HG02884 (cell line): ENCODE results near the gene TRIM65.
A peak's percentile ranks its signal among the peaks of the same experiment; 100 is the strongest.

ENCODE experiments used
- ATAC-seq: cut with Tn5 transposase; IDR thresholded peaks from one replicate; pipeline ENCODE4 v1.9.1; 2021; ENCODE audit warnings: mild to moderate bottlenecking, moderate library complexity; ENCODE audit not compliant: unreplicated experiment

TRIM65 gene

GRCh38 chr17:75917917-75918445 lies 21.2 kb upstream of the TRIM65 start:
- ATAC-seq, result no peak

- no peak for ATAC-seq
Measured at GRCh38 chr17:75917141-75917916, 20.6 kb upstream of the TRIM65 start.

- no peak for ATAC-seq
Measured at GRCh38 chr17:75915268-75915667, 18.5 kb upstream of the TRIM65 start.

- no peak for ATAC-seq
Measured at GRCh38 chr17:75914643-75915267, 18.0 kb upstream of the TRIM65 start.

GRCh38 chr17:75913537-75914210 lies 16.9 kb upstream of the TRIM65 start:
- no peak for ATAC-seq

- no peak for ATAC-seq
Measured at GRCh38 chr17:75910699-75911098, 13.9 kb upstream of the TRIM65 start.

GRCh38 chr17:75909812-75910274 lies 13.1 kb upstream of the TRIM65 start:
- ATAC-seq, result no peak

GRCh38 chr17:75909051-75909811 lies 12.5 kb upstream of the TRIM65 start:
- ATAC-seq, result no peak

GRCh38 chr17:75908201-75908600 lies 11.4 kb upstream of the TRIM65 start:
- ATAC-seq, result no peak

- no peak for ATAC-seq
Measured at GRCh38 chr17:75906143-75906884, 9.6 kb upstream of the TRIM65 start.

- ATAC-seq, result peak; percentile 96
Measured at GRCh38 chr17:75904749-75905521, 8.2 kb upstream of the TRIM65 start, which contains the start of gene MRPL38. TSS of gene MRPL38 (minus strand) at chr17:75904884. CDS start at chr17:75904875, 9 bp downstream.

- ATAC-seq, result no peak
Measured at GRCh38 chr17:75902406-75902805, 5.7 kb upstream of the TRIM65 start.

- no peak for ATAC-seq
Measured at GRCh38 chr17:75901727-75902126, 5.0 kb upstream of the TRIM65 start.

- no peak for ATAC-seq
Measured at GRCh38 chr17:75900691-75901533, 4.2 kb upstream of the TRIM65 start.

GRCh38 chr17:75899767-75900468 lies 3.2 kb upstream of the TRIM65 start:
- no peak for ATAC-seq

- ATAC-seq, result no peak
Measured at GRCh38 chr17:75899353-75899752, 2.6 kb upstream of the TRIM65 start.

GRCh38 chr17:75898791-75899190 lies 2.0 kb upstream of the TRIM65 start:
- no peak for ATAC-seq

GRCh38 chr17:75898065-75898464 lies 1.3 kb upstream of the TRIM65 start:
- ATAC-seq, result no peak
